Measurements from ENCODE around the gene CLIC4.

DNA sequence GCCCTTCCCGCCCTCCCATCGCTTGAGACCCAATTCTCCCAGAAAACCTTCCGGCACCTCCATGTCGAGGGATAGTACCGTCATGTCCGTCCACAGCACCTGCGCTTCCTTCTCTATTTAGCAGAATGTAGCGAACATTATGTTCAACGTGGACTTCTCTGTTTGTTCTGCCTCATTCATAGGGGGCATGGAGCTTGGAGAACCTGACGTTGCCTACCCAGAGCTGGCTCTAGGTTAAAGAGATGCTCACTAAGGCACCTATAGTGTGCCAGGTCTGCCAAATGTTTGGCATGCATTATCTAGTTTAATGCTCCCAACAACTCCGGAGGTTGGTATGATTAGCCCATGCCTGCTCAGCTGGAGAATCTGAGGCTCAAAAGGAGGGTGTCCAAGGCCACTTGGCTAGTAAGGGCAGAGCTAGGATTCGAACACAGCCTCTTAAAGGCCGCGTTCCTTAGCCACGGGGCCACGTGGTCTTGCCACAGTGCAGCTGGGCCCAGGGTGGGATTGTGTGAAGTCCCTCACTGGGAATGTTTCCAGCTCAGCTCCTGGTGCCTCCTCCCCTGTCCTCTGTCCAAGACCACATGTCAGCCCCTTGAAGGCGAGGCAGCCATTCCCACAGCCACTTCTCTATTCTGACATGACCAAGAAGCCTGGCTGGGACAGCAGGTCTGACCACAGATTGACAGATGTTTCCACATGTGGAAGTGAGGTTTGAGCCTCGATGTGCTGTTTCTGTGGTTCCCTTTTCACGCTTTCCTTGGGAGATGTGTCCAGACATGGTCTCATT is 127.0 kb downstream of the CLIC4 start:
- TF ChIP-seq CTCF (IDR thresholded peaks at IDR 0.05): no peak
- no peak for TF ChIP-seq EZH2 (IDR thresholded peaks at IDR 0.05; ENCODE audit: borderline replicate concordance, insufficient read depth, low read depth, low read length, poor library complexity, severe bottlenecking)

All from B cell (primary cell).